NCI-H2081 treated with DMSO at 0.1 percent for 48 hours (cell line): ENCODE measurements around the gene HCN1.

ENCODE experiments used
- DNase-seq: peaks from one replicate; lab custom pipeline; 2025; lab: John Stamatoyannopoulos, UW

HCN1 gene

GRCh38 chr5:45288746-45289145, 407.4 kb downstream of the HCN1 start:
- no peak for DNase-seq

GRCh38 chr5:45284436-45284835, 411.7 kb downstream of the HCN1 start:
- no peak for DNase-seq

- no peak for DNase-seq
Measured at GRCh38 chr5:45281081-45281480, 415.1 kb downstream of the HCN1 start.

GRCh38 chr5:45279109-45279508, 417.1 kb downstream of the HCN1 start:
- no peak for DNase-seq

- no peak for DNase-seq
Measured at GRCh38 chr5:45277860-45278259, 418.3 kb downstream of the HCN1 start.

- DNase-seq = no peak
Measured at GRCh38 chr5:45274241-45274640, 421.9 kb downstream of the HCN1 start.

GRCh38 chr5:45271626-45272025, 424.6 kb downstream of the HCN1 start:
- no peak for DNase-seq

- no peak for DNase-seq
Measured at GRCh38 chr5:45264447-45264846, 431.7 kb downstream of the HCN1 start.

- DNase-seq = no peak
Measured at GRCh38 chr5:45262061-45262590, 434.1 kb downstream of the HCN1 start.

GRCh38 chr5:45261125-45261524, 435.1 kb downstream of the HCN1 start:
- DNase-seq = no peak

GRCh38 chr5:45260292-45260691, 435.9 kb downstream of the HCN1 start:
- DNase-seq = no peak

- DNase-seq = no peak
Measured at GRCh38 chr5:45252978-45253377, 443.2 kb downstream of the HCN1 start.

- no peak for DNase-seq
Measured at GRCh38 chr5:45252541-45252940, 443.6 kb downstream of the HCN1 start.

GRCh38 chr5:45225571-45226031, 470.6 kb downstream of the HCN1 start:
- no peak for DNase-seq

GRCh38 chr5:45205403-45205961, 490.7 kb downstream of the HCN1 start:
- DNase-seq = no peak
